Astrocyte (in vitro differentiated cells and primary cell): Measurements from ENCODE around the gene WASF2. TPM values are rescaled to one million over a fixed set of nuclear protein-coding genes. Genes with fewer than 3 reads are reported as not detected.

Experiments
- DNase-seq: peaks from one replicate; pipeline ENCODE4 v3.0.0-alpha.2; 2010; ENCODE audit warnings: low read depth
- FAIRE-seq: peaks from 2 replicates; lab custom pipeline; 2011; peaks lifted over from hg19 to GRCh38; lab: Jason Lieb, UNC
- H2AFZ ChIP-seq: 2 replicates; pipeline ENCODE4 v1.6.0; 2012; ENCODE audit warnings: low read depth, low read length, inconsistent platforms
- H3K27ac ChIP-seq: 2 replicates; pipeline ENCODE4 v1.5.1; 2011; ENCODE audit warnings: low read depth, low read length, inconsistent platforms
- H3K27me3 ChIP-seq: 2 replicates; pipeline ENCODE4 v1.6.0; 2011; ENCODE audit warnings: low read length, inconsistent platforms; ENCODE audit not compliant: insufficient read depth
- H3K36me3 ChIP-seq: 2 replicates; pipeline ENCODE4 v1.5.1; 2011; ENCODE audit warnings: low read length, inconsistent platforms; ENCODE audit not compliant: insufficient read depth
- H3K4me1 ChIP-seq: 2 replicates; pipeline ENCODE4 v1.5.1; 2011; ENCODE audit warnings: low read length, inconsistent platforms; ENCODE audit not compliant: insufficient read depth
- H3K4me2 ChIP-seq: 2 replicates; pipeline ENCODE4 v1.6.0; 2012; ENCODE audit warnings: low read length, inconsistent platforms
- H3K4me3 ChIP-seq: 2 replicates; pipeline ENCODE4 v1.5.1; 2011; ENCODE audit warnings: low read depth, mild to moderate bottlenecking, low read length, inconsistent platforms; ENCODE audit not compliant: insufficient read depth
- H3K79me2 ChIP-seq: 2 replicates; pipeline ENCODE4 v1.6.0; 2012; ENCODE audit warnings: mild to moderate bottlenecking, low read length, inconsistent platforms; ENCODE audit not compliant: insufficient read depth
- H3K9ac ChIP-seq: 2 replicates; pipeline ENCODE4 v1.6.0; 2012; ENCODE audit warnings: mild to moderate bottlenecking, low read length, inconsistent platforms
- H3K9me3 ChIP-seq: 2 replicates; pipeline ENCODE4 v1.5.1; 2012; ENCODE audit warnings: low read depth, mild to moderate bottlenecking, low read length, inconsistent platforms; ENCODE audit not compliant: insufficient read depth
- H4K20me1 ChIP-seq: 2 replicates; pipeline ENCODE4 v1.6.0; 2012; ENCODE audit warnings: low read length, inconsistent platforms; ENCODE audit not compliant: insufficient read depth
- H3K27ac Mint-ChIP-seq: one replicate; pipeline ENCODE4 v1.8.0; 2021; ENCODE audit warnings: mild to moderate bottlenecking, mixed read lengths; ENCODE audit not compliant: unreplicated experiment
- H3K27me3 Mint-ChIP-seq: one replicate; pipeline ENCODE4 v1.8.0; 2021; ENCODE audit warnings: low read depth, mixed read lengths; ENCODE audit not compliant: unreplicated experiment
- H3K36me3 Mint-ChIP-seq: one replicate; pipeline ENCODE4 v1.8.0; 2021; ENCODE audit warnings: low read depth, mixed read lengths; ENCODE audit not compliant: unreplicated experiment
- H3K4me1 Mint-ChIP-seq: one replicate; pipeline ENCODE4 v1.8.0; 2021; ENCODE audit warnings: low read depth, mixed read lengths; ENCODE audit not compliant: unreplicated experiment
- H3K4me3 Mint-ChIP-seq: one replicate; pipeline ENCODE4 v1.8.0; 2021; ENCODE audit warnings: mild to moderate bottlenecking, moderate library complexity, mixed read lengths; ENCODE audit not compliant: unreplicated experiment
- H3K9me3 Mint-ChIP-seq: one replicate; pipeline ENCODE4 v1.8.0; 2021; ENCODE audit warnings: mild to moderate bottlenecking, mixed read lengths; ENCODE audit not compliant: unreplicated experiment
- CTCF ChIP-seq: IDR thresholded peaks from 2 replicates; pipeline ENCODE4 v1.5.1; 2011; ENCODE audit warnings: low read depth, mild to moderate bottlenecking, inconsistent platforms, low read length, moderate library complexity; ENCODE audit not compliant: insufficient read depth
- EZH2 ChIP-seq: IDR thresholded peaks from 2 replicates; pipeline ENCODE4 v1.6.1; 2012; ENCODE audit warnings: mild to moderate bottlenecking, low read length, inconsistent platforms; ENCODE audit not compliant: insufficient read depth
- total RNA-seq: library from RNA; stranded (reverse); gene quantifications from 2 replicates; pipeline ENCODE4 v1.2.1, GENCODE V29; 2021

WASF2 gene
- total RNA-seq, 1 donor from 2014 or later = 86.9 TPM

- no peak overlapping the region for H3K4me2 ChIP-seq
- TF ChIP-seq EZH2 = no peak
- H3K27ac ChIP-seq = no peak overlapping the region
- H3K9me3 ChIP-seq = no peaks in the 10 kb centered on the region
- Mint-ChIP-seq H3K27me3 (no peaks in the 10 kb centered on the region), H3K27ac (peak overlapping the region; percentile 53), H3K4me3 (no peak overlapping the region), H3K9me3 (no peaks in the 10 kb centered on the region), H3K4me1 (peaks cover 45% of the 10 kb centered on the region), H3K36me3 (peaks cover 8% of the 10 kb centered on the region)
- peaks cover 68% of the 10 kb centered on the region for H3K79me2 ChIP-seq
- H3K36me3 ChIP-seq = peaks cover 3% of the 10 kb centered on the region
- DNase-seq = peak; percentile 23
- peaks cover 8% of the 10 kb centered on the region for H3K4me1 ChIP-seq
- FAIRE-seq = no peak
- H3K4me3 ChIP-seq = no peak overlapping the region
- no peak overlapping the region for H2AFZ ChIP-seq
- peaks cover 64% of the 10 kb centered on the region for H4K20me1 ChIP-seq
- no peak overlapping the region for H3K9ac ChIP-seq
- H3K27me3 ChIP-seq = no peaks in the 10 kb centered on the region
Observed at GRCh38 chr1:27430903-27431600, 58.9 kb downstream of the WASF2 start.

GRCh38 chr1:27429029-27429425 is 60.9 kb downstream of the WASF2 start:
- no peak overlapping the region for H3K4me3 Mint-ChIP-seq
- no peaks in the 10 kb centered on the region for H3K27me3 ChIP-seq
- TF ChIP-seq EZH2 (no peak), CTCF (no peak)
- no peak overlapping the region for H3K27ac Mint-ChIP-seq
- no peaks in the 10 kb centered on the region for H3K27me3 Mint-ChIP-seq
- H3K9me3 Mint-ChIP-seq = no peaks in the 10 kb centered on the region
- peaks cover 9% of the 10 kb centered on the region for H3K36me3 Mint-ChIP-seq
- H3K4me3 ChIP-seq = no peak overlapping the region
- H3K79me2 ChIP-seq = peaks cover 61% of the 10 kb centered on the region
- peaks cover 6% of the 10 kb centered on the region for H3K4me1 ChIP-seq
- H3K27ac ChIP-seq = no peak overlapping the region
- no peak overlapping the region for H2AFZ ChIP-seq
- H3K4me1 Mint-ChIP-seq = peaks cover 36% of the 10 kb centered on the region
- DNase-seq (no peak), FAIRE-seq (no peak)
- H4K20me1 ChIP-seq = peaks cover 60% of the 10 kb centered on the region
- peaks cover 3% of the 10 kb centered on the region for H3K36me3 ChIP-seq
- H3K4me2 ChIP-seq = no peak overlapping the region
- no peaks in the 10 kb centered on the region for H3K9me3 ChIP-seq
- no peak overlapping the region for H3K9ac ChIP-seq

- H3K4me2 ChIP-seq = no peak overlapping the region
Observed at GRCh38 chr1:27428316-27429028, 61.5 kb downstream of the WASF2 start.

More at GRCh38 chr1:27428316-27429028, 61.5 kb downstream of the WASF2 start:
- Mint-ChIP-seq H3K27ac (peak overlapping the region; percentile 70), H3K4me1 (peaks cover 39% of the 10 kb centered on the region), H3K9me3 (no peaks in the 10 kb centered on the region), H3K36me3 (peaks cover 9% of the 10 kb centered on the region), H3K4me3 (no peak overlapping the region), H3K27me3 (no peaks in the 10 kb centered on the region)
- H4K20me1 ChIP-seq = peaks cover 55% of the 10 kb centered on the region
- no peak for TF ChIP-seq EZH2
- TF ChIP-seq CTCF = no peak
- no peak overlapping the region for H3K4me3 ChIP-seq
- no peaks in the 10 kb centered on the region for H3K27me3 ChIP-seq
- peaks cover 59% of the 10 kb centered on the region for H3K79me2 ChIP-seq
- H3K9me3 ChIP-seq = no peaks in the 10 kb centered on the region
- H3K27ac ChIP-seq = no peak overlapping the region
- FAIRE-seq (no peak), DNase-seq (no peak)
- no peak overlapping the region for H3K9ac ChIP-seq
- peaks cover 6% of the 10 kb centered on the region for H3K4me1 ChIP-seq
- peaks cover 3% of the 10 kb centered on the region for H3K36me3 ChIP-seq
- H2AFZ ChIP-seq = no peak overlapping the region
